Naive B cell (primary cell): Measurements from ENCODE around the gene FHAD1. TPM values are rescaled to one million over a fixed set of nuclear protein-coding genes. Genes with fewer than 3 reads are reported as not detected.
"Not testable (repeated sequence)": the region's sequence is repeated elsewhere in the genome, so short reads cannot be mapped to it uniquely, and the experiment has no call there.

Source experiments
- ATAC-seq, 2 donors: fragments of 150-1000 bp; cut with Tn5 transposase; 2 replicates each; pipeline ENCODE4 v1.10.0; 2021; ENCODE audit warnings: low read depth in 2 of 2, mild to moderate bottlenecking in 2 of 2, moderate library complexity in 2 of 2
- DNase-seq: peaks from one replicate; pipeline ENCODE4 v3.0.0; 2022
- H3K27ac Mint-ChIP-seq, 6 donors: one replicate each; pipeline ENCODE4 v1.8.0; 2020 to 2022; ENCODE audit warnings: mild to moderate bottlenecking in 6 of 6, mixed read lengths in 6 of 6, moderate library complexity in 5 of 6, inconsistent platforms in 2 of 6
- H3K27me3 Mint-ChIP-seq, 3 donors: one replicate each; pipeline ENCODE4 v1.8.0; 2021 to 2022; ENCODE audit warnings: mixed read lengths in 3 of 3, mild to moderate bottlenecking in 1 of 3
- H3K36me3 Mint-ChIP-seq, 2 donors: one replicate each; pipeline ENCODE4 v1.8.0; 2020 to 2022; ENCODE audit warnings: mixed read lengths in 2 of 2, inconsistent platforms in 1 of 2, mild to moderate bottlenecking in 1 of 2
- H3K4me1 Mint-ChIP-seq, 3 donors: one replicate each; pipeline ENCODE4 v1.8.0; 2020 to 2022; ENCODE audit warnings: mixed read lengths in 3 of 3, inconsistent platforms in 1 of 3, mild to moderate bottlenecking in 1 of 3, moderate library complexity in 1 of 3
- H3K4me3 Mint-ChIP-seq, 8 donors: one replicate each; pipeline ENCODE4 v1.8.0; 2020 to 2022; ENCODE audit warnings: mild to moderate bottlenecking in 8 of 8, mixed read lengths in 8 of 8, moderate library complexity in 8 of 8, inconsistent platforms in 2 of 8
- H3K9me3 Mint-ChIP-seq, 7 donors: one replicate each; pipeline ENCODE4 v1.8.0; 2020 to 2022; ENCODE audit warnings: mixed read lengths in 7 of 7, mild to moderate bottlenecking in 5 of 7, inconsistent platforms in 2 of 7, moderate library complexity in 1 of 7
- polyA plus RNA-seq, 6 donors: library from polyadenylated mRNA; unstranded; fragments of 300-500 nt; fragmentation: Illumina TruSeq; gene quantifications; one replicate each; pipeline ENCODE4 v1.2.3, GENCODE V29; 2021; ENCODE audit warnings: low read depth in 6 of 6

FHAD1 gene
- polyA plus RNA-seq, 6 donors from 2014 or later, result not detected

- not testable (repeated sequence) for ATAC-seq, H3K36me3 Mint-ChIP-seq, H3K9me3 Mint-ChIP-seq, H3K4me3 Mint-ChIP-seq, H3K27ac Mint-ChIP-seq, H3K4me1 Mint-ChIP-seq, H3K27me3 Mint-ChIP-seq, DNase-seq
Measured at GRCh38 chr1:15297975-15298374, 51.0 kb downstream of the FHAD1 start.

GRCh38 chr1:15299179-15299578 is 52.2 kb downstream of the FHAD1 start:
- Mint-ChIP-seq H3K4me1 (no peaks in the 10 kb centered on the region), H3K9me3 (peaks cover 0 to 5% (median 2%) of the 10 kb centered on the region in 7 donors), H3K4me3 (no peak overlapping the region), H3K27ac (no peak overlapping the region), H3K27me3 (peaks cover 5 to 8% (median 6%) of the 10 kb centered on the region in 3 donors), H3K36me3 (no peaks in the 10 kb centered on the region)
- DNase-seq (no peak), ATAC-seq (no peak)

GRCh38 chr1:15299806-15300205 is 52.8 kb downstream of the FHAD1 start:
- H3K27ac Mint-ChIP-seq, result no peak overlapping the region
- DNase-seq (no peak), ATAC-seq (no peak)
- peaks cover 6 to 11% (median 10%) of the 10 kb centered on the region in 3 donors for H3K27me3 Mint-ChIP-seq
- H3K36me3 Mint-ChIP-seq, result no peaks in the 10 kb centered on the region
- peaks cover 0 to 4% (median 3%) of the 10 kb centered on the region in 3 donors for H3K4me1 Mint-ChIP-seq
- no peak overlapping the region for H3K4me3 Mint-ChIP-seq
- peaks cover 0 to 5% (median 2%) of the 10 kb centered on the region in 7 donors for H3K9me3 Mint-ChIP-seq

- DNase-seq (no peak), ATAC-seq (no peak)
- H3K9me3 Mint-ChIP-seq, result peaks cover 0 to 14% (median 5%) of the 10 kb centered on the region in 7 donors
- H3K36me3 Mint-ChIP-seq, result no peaks in the 10 kb centered on the region
- H3K4me3 Mint-ChIP-seq, result no peak overlapping the region
- peaks cover 0 to 6% (median 3%) of the 10 kb centered on the region in 3 donors for H3K4me1 Mint-ChIP-seq
- no peak overlapping the region for H3K27ac Mint-ChIP-seq
- H3K27me3 Mint-ChIP-seq, result peaks cover 15 to 34% (median 20%) of the 10 kb centered on the region in 3 donors
Measured at GRCh38 chr1:15303935-15304334, 56.9 kb downstream of the FHAD1 start.

GRCh38 chr1:15304708-15305467 is 57.9 kb downstream of the FHAD1 start:
- Mint-ChIP-seq H3K4me3 (no peak overlapping the region), H3K27ac (no peak overlapping the region), H3K9me3 (peaks cover 0 to 14% (median 5%) of the 10 kb centered on the region in 7 donors), H3K36me3 (no peaks in the 10 kb centered on the region), H3K27me3 (peaks cover 19 to 37% (median 22%) of the 10 kb centered on the region in 3 donors), H3K4me1 (peaks cover 0 to 6% (median 3%) of the 10 kb centered on the region in 3 donors)
- DNase-seq, result peak; percentile 14
- peak; percentile 41 to 48 for ATAC-seq

- peaks cover 19 to 42% (median 27%) of the 10 kb centered on the region in 3 donors for H3K27me3 Mint-ChIP-seq
- no peak overlapping the region for H3K27ac Mint-ChIP-seq
- DNase-seq, result no peak
- H3K4me1 Mint-ChIP-seq, result peaks cover 0 to 6% (median 3%) of the 10 kb centered on the region in 3 donors
- ATAC-seq, result no peak
- no peaks in the 10 kb centered on the region for H3K36me3 Mint-ChIP-seq
- no peak overlapping the region for H3K4me3 Mint-ChIP-seq
- peaks cover 0 to 14% (median 5%) of the 10 kb centered on the region in 7 donors for H3K9me3 Mint-ChIP-seq
Measured at GRCh38 chr1:15305468-15305770, 58.4 kb downstream of the FHAD1 start.

- not testable (repeated sequence) for H3K4me3 Mint-ChIP-seq, H3K36me3 Mint-ChIP-seq, DNase-seq, H3K4me1 Mint-ChIP-seq, ATAC-seq, H3K27ac Mint-ChIP-seq
- H3K9me3 Mint-ChIP-seq, result peaks cover 0 to 14% (median 5%) of the 10 kb centered on the region in 7 donors
- peaks cover 19 to 51% (median 33%) of the 10 kb centered on the region in 3 donors for H3K27me3 Mint-ChIP-seq
Measured at GRCh38 chr1:15306352-15306751, 59.3 kb downstream of the FHAD1 start.

GRCh38 chr1:15308135-15308534 is 61.1 kb downstream of the FHAD1 start:
- ATAC-seq, result no peak
- Mint-ChIP-seq H3K36me3 (no peaks in the 10 kb centered on the region), H3K27me3 (peaks cover 19 to 55% (median 33%) of the 10 kb centered on the region in 3 donors), H3K27ac (no peak overlapping the region), H3K4me3 (no peak overlapping the region), H3K4me1 (peaks cover 0 to 6% (median 3%) of the 10 kb centered on the region in 3 donors), H3K9me3 (peaks cover 0 to 14% (median 5%) of the 10 kb centered on the region in 7 donors)
- no peak for DNase-seq

- peaks cover 0 to 14% (median 5%) of the 10 kb centered on the region in 7 donors for H3K9me3 Mint-ChIP-seq
Measured at GRCh38 chr1:15308621-15309027, 61.6 kb downstream of the FHAD1 start.

GRCh38 chr1:15309687-15310086 is 62.7 kb downstream of the FHAD1 start:
- Mint-ChIP-seq H3K4me1 (peaks cover 0 to 3% (median 2%) of the 10 kb centered on the region in 3 donors), H3K27me3 (peaks cover 19 to 58% (median 41%) of the 10 kb centered on the region in 3 donors), H3K9me3 (peaks cover 0 to 14% (median 5%) of the 10 kb centered on the region in 7 donors), H3K36me3 (no peaks in the 10 kb centered on the region), H3K27ac (no peak overlapping the region), H3K4me3 (peak overlapping the region in 1 of 8 donors; percentile 25)
- ATAC-seq (no peak), DNase-seq (no peak)

More at GRCh38 chr1:15308621-15309027, 61.6 kb downstream of the FHAD1 start:
- Mint-ChIP-seq H3K27me3 (peaks cover 19 to 55% (median 33%) of the 10 kb centered on the region in 3 donors), H3K4me1 (peaks cover 0 to 6% (median 3%) of the 10 kb centered on the region in 3 donors), H3K27ac (no peak overlapping the region), H3K4me3 (no peak overlapping the region), H3K36me3 (no peaks in the 10 kb centered on the region)
- DNase-seq (no peak), ATAC-seq (no peak)

GRCh38 chr1:15310544-15310943 is 63.5 kb downstream of the FHAD1 start:
- H3K4me1 Mint-ChIP-seq, result no peaks in the 10 kb centered on the region
- no peak overlapping the region for H3K4me3 Mint-ChIP-seq
- ATAC-seq (no peak), DNase-seq (no peak)
- H3K27me3 Mint-ChIP-seq, result peaks cover 12 to 49% (median 34%) of the 10 kb centered on the region in 3 donors
- peaks cover 0 to 14% (median 5%) of the 10 kb centered on the region in 7 donors for H3K9me3 Mint-ChIP-seq
- no peaks in the 10 kb centered on the region for H3K36me3 Mint-ChIP-seq
- no peak overlapping the region for H3K27ac Mint-ChIP-seq

- peaks cover 8 to 46% (median 31%) of the 10 kb centered on the region in 3 donors for H3K27me3 Mint-ChIP-seq
- no peak for ATAC-seq
- no peak overlapping the region for H3K4me3 Mint-ChIP-seq
- H3K36me3 Mint-ChIP-seq, result no peaks in the 10 kb centered on the region
- H3K4me1 Mint-ChIP-seq, result no peaks in the 10 kb centered on the region
- peaks cover 0 to 10% (median 3%) of the 10 kb centered on the region in 7 donors for H3K9me3 Mint-ChIP-seq
- H3K27ac Mint-ChIP-seq, result no peak overlapping the region
- DNase-seq, result no peak
Measured at GRCh38 chr1:15311122-15311822, 64.2 kb downstream of the FHAD1 start.

GRCh38 chr1:15311880-15312279 is 64.9 kb downstream of the FHAD1 start:
- H3K27me3 Mint-ChIP-seq, result peaks cover 8 to 51% (median 37%) of the 10 kb centered on the region in 3 donors
- H3K4me3 Mint-ChIP-seq, result no peak overlapping the region
- no peaks in the 10 kb centered on the region for H3K4me1 Mint-ChIP-seq
- peaks cover 0 to 8% (median 3%) of the 10 kb centered on the region in 7 donors for H3K9me3 Mint-ChIP-seq
- ATAC-seq (no peak), DNase-seq (no peak)
- no peak overlapping the region for H3K27ac Mint-ChIP-seq
- H3K36me3 Mint-ChIP-seq, result no peaks in the 10 kb centered on the region
